ENCODE data around the gene PLA2G4D.

The PLA2G4D gene

DNA sequence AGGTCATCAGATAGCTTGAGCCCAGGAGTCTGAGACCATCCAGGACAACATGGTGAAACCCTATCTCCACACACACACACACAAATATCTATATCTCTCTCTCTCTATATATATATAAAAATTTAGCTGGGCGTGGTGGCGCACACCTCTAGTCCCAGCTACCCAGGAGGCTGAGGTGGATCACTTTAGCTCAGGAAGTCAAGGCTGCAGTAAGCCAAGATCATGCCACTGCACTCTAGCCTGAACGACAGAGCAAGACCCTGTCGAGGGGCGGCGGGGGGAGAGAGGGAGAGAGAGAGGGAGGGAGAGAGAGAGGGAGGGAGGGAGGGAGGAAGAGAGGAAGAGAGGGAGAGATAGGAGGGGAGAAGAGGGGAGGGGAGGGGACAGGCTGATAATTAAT is 34.1 kb upstream of the PLA2G4D start:
- no peaks in the 10 kb centered on the region for H3K36me3 ChIP-seq (ENCODE audit: control insufficient read depth, insufficient read depth, low read length)
- no peak overlapping the region for H3K27ac ChIP-seq (ENCODE audit: insufficient read depth, low read depth, low read length, poor library complexity, severe bottlenecking)
- H3K9me3 ChIP-seq (ENCODE audit: control insufficient read depth, low read length) = no peaks in the 10 kb centered on the region
- H3K27me3 ChIP-seq (ENCODE audit: control insufficient read depth, insufficient read depth, low read length, poor library complexity, severe bottlenecking) = no peaks in the 10 kb centered on the region
- 70 to 78% methylated on average over 6 of the region's 6 CpGs for WGBS, 2 experiments
- H3K4me1 ChIP-seq (ENCODE audit: control insufficient read depth, insufficient read depth, low read length) = peaks cover 7% of the 10 kb centered on the region
- H3K4me3 ChIP-seq (ENCODE audit: insufficient read depth, low read depth, low read length) = no peak overlapping the region

DNA sequence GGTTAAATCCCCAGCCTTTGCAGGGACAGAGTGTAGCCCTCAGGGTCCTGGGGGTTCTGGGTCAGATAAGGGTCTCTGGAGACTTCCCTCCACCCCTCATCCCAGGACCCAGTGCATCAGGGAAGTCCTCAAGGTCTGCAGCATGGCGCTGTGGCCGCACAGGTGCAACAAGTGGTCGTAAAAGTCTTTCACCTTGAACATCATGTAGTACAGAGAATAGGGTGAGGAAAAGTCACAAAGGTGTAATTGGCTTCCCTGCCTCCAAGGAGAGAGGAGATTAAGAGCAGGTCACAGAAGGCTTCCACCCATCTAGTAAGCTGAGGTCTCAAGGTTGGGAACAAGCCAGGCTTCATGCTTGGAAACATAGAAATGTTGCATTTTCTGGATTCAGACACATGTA is 29.2 kb upstream of the PLA2G4D start:
- peaks cover 3% of the 10 kb centered on the region for H3K4me1 ChIP-seq (ENCODE audit: control insufficient read depth, insufficient read depth, low read length)
- WGBS, 2 experiments = 98% methylated on average over 3 of the region's 3 CpGs

DNA sequence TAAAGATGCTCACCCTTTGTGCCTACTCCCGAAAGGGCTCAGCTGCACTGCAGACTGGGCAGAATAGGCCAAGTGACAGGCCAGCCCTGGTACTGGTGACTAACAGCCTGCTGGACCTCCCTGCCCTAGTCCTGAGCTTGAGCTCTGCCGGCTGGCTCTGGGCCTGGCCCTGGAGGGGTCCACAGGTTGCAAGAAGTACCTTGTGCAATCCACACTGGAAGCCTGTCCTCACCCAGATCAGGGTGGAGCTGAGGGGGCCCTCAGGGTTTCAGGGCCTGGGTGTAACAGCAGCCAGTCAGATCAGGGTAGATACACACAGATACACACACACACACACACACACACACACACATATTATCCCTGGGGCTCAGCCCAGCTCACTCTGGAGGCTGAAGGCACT is 27.3 kb upstream of the PLA2G4D start:
- Histone ChIP-seq H3K27me3 (ENCODE audit: control insufficient read depth, insufficient read depth, low read length, poor library complexity, severe bottlenecking) (no peaks in the 10 kb centered on the region), H3K4me3 (ENCODE audit: insufficient read depth, low read depth, low read length) (no peak overlapping the region), H3K36me3 (ENCODE audit: control insufficient read depth, insufficient read depth, low read length) (no peaks in the 10 kb centered on the region), H3K4me1 (ENCODE audit: control insufficient read depth, insufficient read depth, low read length) (peaks cover 3% of the 10 kb centered on the region), H3K9me3 (ENCODE audit: control insufficient read depth, low read length) (no peaks in the 10 kb centered on the region), H3K27ac (ENCODE audit: insufficient read depth, low read depth, low read length, poor library complexity, severe bottlenecking) (no peak overlapping the region)
- 40 to 47% methylated on average over 2 of the region's 2 CpGs for WGBS, 2 experiments

More for the DNA sequence above, 29.2 kb upstream of the PLA2G4D start:
- H3K9me3 ChIP-seq (ENCODE audit: control insufficient read depth, low read length) = no peaks in the 10 kb centered on the region
- H3K27me3 ChIP-seq (ENCODE audit: control insufficient read depth, insufficient read depth, low read length, poor library complexity, severe bottlenecking) = no peaks in the 10 kb centered on the region
- no peak overlapping the region for H3K4me3 ChIP-seq (ENCODE audit: insufficient read depth, low read depth, low read length)
- no peak overlapping the region for H3K27ac ChIP-seq (ENCODE audit: insufficient read depth, low read depth, low read length, poor library complexity, severe bottlenecking)
- no peaks in the 10 kb centered on the region for H3K36me3 ChIP-seq (ENCODE audit: control insufficient read depth, insufficient read depth, low read length)

DNA sequence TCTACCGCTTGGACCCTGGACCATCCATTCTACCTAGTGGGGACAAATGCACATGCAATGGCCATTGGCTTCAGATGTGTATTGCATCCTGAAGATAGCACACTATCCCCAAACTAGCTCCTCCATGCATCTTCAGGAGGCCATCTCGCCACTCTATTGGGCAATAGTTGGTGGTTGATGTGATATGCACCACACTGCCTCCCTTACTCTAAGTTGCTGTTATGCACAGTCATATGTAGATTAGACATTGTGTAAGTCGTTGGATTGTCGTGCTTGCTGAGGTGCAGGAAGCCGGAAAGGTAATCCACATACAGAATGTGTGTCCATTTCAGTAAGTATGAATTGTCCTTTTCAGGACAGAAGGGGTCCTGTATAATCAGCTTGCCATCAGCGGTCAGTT is 26.7 kb upstream of the PLA2G4D start:
- H3K9me3 ChIP-seq (ENCODE audit: control insufficient read depth, low read length) = no peaks in the 10 kb centered on the region
- H3K27ac ChIP-seq (ENCODE audit: insufficient read depth, low read depth, low read length, poor library complexity, severe bottlenecking) = no peak overlapping the region
- WGBS, 2 experiments = 93 to 94% methylated on average over 5 to 6 of the region's 6 CpGs
- H3K4me1 ChIP-seq (ENCODE audit: control insufficient read depth, insufficient read depth, low read length) = peaks cover 3% of the 10 kb centered on the region
- no peak overlapping the region for H3K4me3 ChIP-seq (ENCODE audit: insufficient read depth, low read depth, low read length)
- H3K36me3 ChIP-seq (ENCODE audit: control insufficient read depth, insufficient read depth, low read length) = no peaks in the 10 kb centered on the region
- no peaks in the 10 kb centered on the region for H3K27me3 ChIP-seq (ENCODE audit: control insufficient read depth, insufficient read depth, low read length, poor library complexity, severe bottlenecking)

DNA sequence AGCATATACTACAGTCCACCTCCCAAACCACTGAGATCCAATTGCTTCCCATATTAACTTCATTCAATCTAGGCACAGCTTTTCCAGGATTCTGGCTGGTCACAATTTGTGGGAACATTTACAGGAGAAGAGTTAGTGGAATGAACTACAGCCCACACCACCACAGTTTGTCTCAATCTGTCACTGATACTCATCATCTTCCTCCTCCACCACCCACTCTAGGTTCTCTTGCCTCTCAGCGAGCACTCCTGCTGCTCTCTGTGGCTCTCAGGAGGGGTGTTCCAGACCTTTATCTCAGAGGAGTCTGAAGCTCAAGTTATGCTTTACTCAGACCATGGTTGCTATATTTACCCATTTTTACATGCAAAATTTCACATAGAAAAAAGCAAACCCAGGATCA is 25.9 kb upstream of the PLA2G4D start:
- Histone ChIP-seq H3K27me3 (ENCODE audit: control insufficient read depth, insufficient read depth, low read length, poor library complexity, severe bottlenecking) (no peaks in the 10 kb centered on the region), H3K27ac (ENCODE audit: insufficient read depth, low read depth, low read length, poor library complexity, severe bottlenecking) (no peak overlapping the region), H3K4me3 (ENCODE audit: insufficient read depth, low read depth, low read length) (no peak overlapping the region), H3K4me1 (ENCODE audit: control insufficient read depth, insufficient read depth, low read length) (peaks cover 3% of the 10 kb centered on the region), H3K9me3 (ENCODE audit: control insufficient read depth, low read length) (no peaks in the 10 kb centered on the region), H3K36me3 (ENCODE audit: control insufficient read depth, insufficient read depth, low read length) (no peaks in the 10 kb centered on the region)
- WGBS, 2 experiments = 86 to 90% methylated on average over 1 of the region's 1 CpG

DNA sequence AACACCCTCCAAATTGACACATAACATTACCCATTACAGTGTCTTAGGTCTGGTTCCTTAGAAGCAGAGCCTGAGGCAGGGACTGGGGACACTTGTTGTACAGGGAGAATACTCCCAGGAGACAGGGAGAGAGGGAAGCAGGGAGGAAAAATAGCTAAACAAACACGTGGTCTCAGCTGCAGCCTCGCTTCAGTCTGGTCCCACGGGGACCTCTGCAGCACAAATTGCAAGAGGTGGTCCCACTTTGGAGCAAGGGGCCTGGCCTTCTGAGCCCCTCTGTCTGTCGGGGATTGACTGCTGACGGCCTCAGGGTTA is 25.0 kb upstream of the PLA2G4D start:
- Histone ChIP-seq H3K9me3 (ENCODE audit: control insufficient read depth, low read length) (no peaks in the 10 kb centered on the region), H3K4me1 (ENCODE audit: control insufficient read depth, insufficient read depth, low read length) (peaks cover 3% of the 10 kb centered on the region), H3K27me3 (ENCODE audit: control insufficient read depth, insufficient read depth, low read length, poor library complexity, severe bottlenecking) (no peaks in the 10 kb centered on the region), H3K4me3 (ENCODE audit: insufficient read depth, low read depth, low read length) (no peak overlapping the region), H3K36me3 (ENCODE audit: control insufficient read depth, insufficient read depth, low read length) (no peaks in the 10 kb centered on the region), H3K27ac (ENCODE audit: insufficient read depth, low read depth, low read length, poor library complexity, severe bottlenecking) (no peak overlapping the region)
- 62 to 75% methylated on average over 5 of the region's 5 CpGs for WGBS, 2 experiments

DNA sequence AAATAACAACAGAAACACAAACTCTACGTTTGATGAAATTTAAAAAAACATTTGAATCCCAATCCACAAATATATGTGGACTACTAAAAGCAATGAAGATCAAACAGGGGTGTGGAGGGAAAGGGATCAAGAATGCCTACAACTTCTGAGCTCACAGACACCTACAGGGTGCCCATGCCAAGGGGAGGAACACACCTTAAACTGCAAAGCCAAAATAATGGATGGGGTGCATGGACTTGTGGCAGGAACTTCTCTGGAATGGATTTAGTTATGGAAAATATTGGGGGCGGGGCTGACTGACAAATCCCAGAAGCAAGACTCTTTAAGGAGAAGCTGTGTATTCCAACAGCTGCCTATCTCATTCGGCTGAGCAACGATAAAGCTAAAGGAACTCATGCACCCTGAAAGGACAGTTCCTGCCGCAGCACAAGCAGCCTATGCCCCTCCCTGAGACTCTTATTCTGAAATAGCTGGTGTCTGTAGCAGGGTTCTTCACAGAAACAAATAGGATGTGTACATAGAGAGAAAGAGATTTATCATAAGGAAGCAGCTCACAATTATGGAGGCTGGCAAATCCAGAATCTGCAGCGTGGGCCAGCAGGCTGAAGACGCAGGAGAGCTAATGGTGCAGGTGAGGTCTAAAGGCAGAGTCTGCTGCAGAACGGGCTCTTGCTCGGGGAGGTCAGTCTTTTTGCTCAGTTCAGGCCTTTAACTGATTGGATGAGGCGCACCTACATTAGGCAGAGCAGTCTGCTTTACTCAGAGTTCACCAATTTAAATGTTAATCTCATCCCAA is 24.5 kb upstream of the PLA2G4D start:
- WGBS, 2 experiments = 53 to 58% methylated on average over 9 to 10 of the region's 10 CpGs
- no peaks in the 10 kb centered on the region for H3K9me3 ChIP-seq (ENCODE audit: control insufficient read depth, low read length)
- no peak overlapping the region for H3K27ac ChIP-seq (ENCODE audit: insufficient read depth, low read depth, low read length, poor library complexity, severe bottlenecking)
- H3K36me3 ChIP-seq (ENCODE audit: control insufficient read depth, insufficient read depth, low read length) = no peaks in the 10 kb centered on the region
- peaks cover 3% of the 10 kb centered on the region for H3K4me1 ChIP-seq (ENCODE audit: control insufficient read depth, insufficient read depth, low read length)
- H3K4me3 ChIP-seq (ENCODE audit: insufficient read depth, low read depth, low read length) = no peak overlapping the region
- H3K27me3 ChIP-seq (ENCODE audit: control insufficient read depth, insufficient read depth, low read length, poor library complexity, severe bottlenecking) = no peaks in the 10 kb centered on the region

DNA sequence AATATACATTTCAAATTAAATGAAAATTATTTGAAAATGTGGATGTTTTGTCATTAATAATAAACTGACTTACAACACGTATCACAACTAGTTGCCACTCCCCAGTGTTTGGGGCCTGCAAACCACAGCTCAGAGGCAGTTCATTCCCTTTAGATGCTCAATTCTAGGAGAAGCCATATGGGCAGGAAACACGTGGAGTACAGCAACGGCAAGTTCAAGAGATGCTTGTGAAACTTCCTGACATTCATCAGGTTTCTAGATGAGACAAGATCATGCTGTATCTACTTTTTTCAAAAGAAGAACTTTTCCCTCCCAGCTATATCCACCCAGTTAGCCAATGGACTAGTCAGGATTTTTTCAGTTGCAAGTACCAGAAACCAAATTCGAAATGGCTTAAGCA is 17.6 kb upstream of the PLA2G4D start:
- Histone ChIP-seq H3K9me3 (ENCODE audit: control insufficient read depth, low read length) (no peaks in the 10 kb centered on the region), H3K36me3 (ENCODE audit: control insufficient read depth, insufficient read depth, low read length) (no peaks in the 10 kb centered on the region), H3K4me3 (ENCODE audit: insufficient read depth, low read depth, low read length) (no peak overlapping the region), H3K27me3 (ENCODE audit: control insufficient read depth, insufficient read depth, low read length, poor library complexity, severe bottlenecking) (no peaks in the 10 kb centered on the region), H3K27ac (ENCODE audit: insufficient read depth, low read depth, low read length, poor library complexity, severe bottlenecking) (no peak overlapping the region), H3K4me1 (ENCODE audit: control insufficient read depth, insufficient read depth, low read length) (no peaks in the 10 kb centered on the region)
- WGBS, 2 experiments = 91 to 93% methylated on average over 4 of the region's 4 CpGs

DNA sequence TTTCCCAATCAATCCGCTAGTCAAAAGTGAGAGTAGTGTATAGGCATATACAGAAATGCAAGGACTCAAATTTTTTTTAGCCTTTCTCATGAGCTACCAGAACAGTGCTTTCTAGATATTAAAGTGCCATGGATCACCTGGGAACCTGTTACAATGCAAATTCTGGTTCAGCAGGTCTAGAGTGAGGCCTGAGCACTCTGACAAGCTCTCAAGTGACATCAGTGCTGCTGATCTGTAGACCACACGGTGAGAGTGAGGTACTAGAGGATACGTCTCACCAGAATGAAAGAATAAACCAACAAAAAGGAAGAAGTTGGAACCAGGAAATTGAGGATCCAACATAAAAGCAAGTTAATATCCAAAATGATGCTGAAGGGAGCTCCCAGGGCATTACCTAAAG is 16.0 kb upstream of the PLA2G4D start:
- H3K36me3 ChIP-seq (ENCODE audit: control insufficient read depth, insufficient read depth, low read length) = no peaks in the 10 kb centered on the region
- no peak overlapping the region for H3K4me3 ChIP-seq (ENCODE audit: insufficient read depth, low read depth, low read length)
- H3K9me3 ChIP-seq (ENCODE audit: control insufficient read depth, low read length) = no peaks in the 10 kb centered on the region
- no peaks in the 10 kb centered on the region for H3K4me1 ChIP-seq (ENCODE audit: control insufficient read depth, insufficient read depth, low read length)
- H3K27ac ChIP-seq (ENCODE audit: insufficient read depth, low read depth, low read length, poor library complexity, severe bottlenecking) = no peak overlapping the region
- no peaks in the 10 kb centered on the region for H3K27me3 ChIP-seq (ENCODE audit: control insufficient read depth, insufficient read depth, low read length, poor library complexity, severe bottlenecking)
- 72 to 73% methylated on average over 3 of the region's 3 CpGs for WGBS, 2 experiments

DNA sequence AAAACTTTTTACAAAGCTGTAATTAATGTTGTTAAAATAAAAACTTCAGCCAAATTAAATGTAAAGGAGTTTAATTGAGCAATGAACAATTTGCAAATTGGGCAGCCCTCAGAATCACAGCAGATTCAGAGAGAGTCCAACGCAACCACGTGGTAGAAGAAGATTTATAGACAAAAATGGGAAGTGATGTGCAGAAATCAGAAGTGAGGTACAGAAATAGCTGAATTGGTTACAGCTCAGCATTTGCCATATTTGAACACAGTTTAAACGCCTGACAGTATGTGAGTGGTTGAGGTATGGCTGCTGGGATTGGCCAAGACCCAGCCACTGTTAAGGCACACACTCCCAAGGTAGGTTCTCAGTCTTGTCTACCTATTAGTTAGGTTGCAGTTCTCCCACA is 14.4 kb upstream of the PLA2G4D start:
- no peaks in the 10 kb centered on the region for H3K9me3 ChIP-seq (ENCODE audit: control insufficient read depth, low read length)
- 87 to 93% methylated on average over 3 of the region's 3 CpGs for WGBS, 2 experiments
- no peaks in the 10 kb centered on the region for H3K36me3 ChIP-seq (ENCODE audit: control insufficient read depth, insufficient read depth, low read length)
- H3K27ac ChIP-seq (ENCODE audit: insufficient read depth, low read depth, low read length, poor library complexity, severe bottlenecking) = no peak overlapping the region
- H3K4me3 ChIP-seq (ENCODE audit: insufficient read depth, low read depth, low read length) = no peak overlapping the region
- no peaks in the 10 kb centered on the region for H3K27me3 ChIP-seq (ENCODE audit: control insufficient read depth, insufficient read depth, low read length, poor library complexity, severe bottlenecking)
- no peaks in the 10 kb centered on the region for H3K4me1 ChIP-seq (ENCODE audit: control insufficient read depth, insufficient read depth, low read length)

DNA sequence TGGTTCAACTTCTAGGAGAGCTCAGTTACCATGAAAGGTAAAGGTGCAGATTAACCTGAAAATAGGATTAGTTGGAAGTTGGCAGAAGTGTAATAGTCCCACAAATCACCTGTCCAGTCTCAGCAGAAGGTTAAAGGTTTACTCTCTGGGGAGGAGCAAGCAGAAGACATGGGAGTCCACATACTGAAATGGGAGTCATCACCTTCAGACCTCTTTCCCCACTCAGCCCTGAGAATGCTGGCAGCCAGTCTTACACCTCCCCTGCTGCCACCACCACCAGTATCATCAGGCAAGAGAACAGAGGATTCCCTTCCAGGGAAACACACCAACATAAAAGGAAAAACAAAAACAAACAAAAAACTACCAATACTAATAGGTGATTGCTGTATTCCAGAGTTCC is 13.8 kb upstream of the PLA2G4D start:
- Histone ChIP-seq H3K27ac (ENCODE audit: insufficient read depth, low read depth, low read length, poor library complexity, severe bottlenecking) (no peak overlapping the region), H3K4me3 (ENCODE audit: insufficient read depth, low read depth, low read length) (no peak overlapping the region), H3K9me3 (ENCODE audit: control insufficient read depth, low read length) (no peaks in the 10 kb centered on the region), H3K4me1 (ENCODE audit: control insufficient read depth, insufficient read depth, low read length) (no peaks in the 10 kb centered on the region), H3K36me3 (ENCODE audit: control insufficient read depth, insufficient read depth, low read length) (no peaks in the 10 kb centered on the region), H3K27me3 (ENCODE audit: control insufficient read depth, insufficient read depth, low read length, poor library complexity, severe bottlenecking) (no peaks in the 10 kb centered on the region)
